ENCODE measurements around the gene SLCO4A1. TPM values are rescaled to one million over a fixed set of nuclear protein-coding genes. Genes with fewer than 3 reads are reported as not detected.

The SLCO4A1 gene
- total RNA-seq, 1 donor from 2014 or later, result 24.1 TPM

GRCh38 chr20:62652041-62652893 lies 10.0 kb downstream of the SLCO4A1 start:
- DNase-seq (ENCODE audit: low spot score), result peak; percentile 96

DNA sequence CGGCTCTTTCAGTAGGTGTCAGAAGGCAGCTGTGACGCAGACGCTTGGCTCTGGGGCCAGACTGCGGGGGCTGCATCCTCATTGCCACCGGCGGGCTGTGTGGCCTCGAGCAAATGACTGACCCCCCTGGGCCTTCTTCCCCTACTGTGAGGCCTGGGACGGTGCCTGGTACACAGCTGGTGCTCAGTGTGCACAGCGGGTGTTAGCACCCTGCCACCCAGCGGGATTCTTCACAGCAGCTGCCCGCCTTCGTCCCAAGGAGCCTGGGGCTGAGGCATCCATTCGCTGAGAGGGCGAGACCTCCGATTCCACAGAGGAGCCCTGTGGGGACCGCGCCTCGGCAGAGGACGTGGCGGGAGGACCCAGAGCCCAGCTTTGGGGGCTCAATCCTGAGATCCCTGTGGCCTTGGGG lies 10.6 kb downstream of the SLCO4A1 start:
- no peak for DNase-seq (ENCODE audit: low spot score)

DNA sequence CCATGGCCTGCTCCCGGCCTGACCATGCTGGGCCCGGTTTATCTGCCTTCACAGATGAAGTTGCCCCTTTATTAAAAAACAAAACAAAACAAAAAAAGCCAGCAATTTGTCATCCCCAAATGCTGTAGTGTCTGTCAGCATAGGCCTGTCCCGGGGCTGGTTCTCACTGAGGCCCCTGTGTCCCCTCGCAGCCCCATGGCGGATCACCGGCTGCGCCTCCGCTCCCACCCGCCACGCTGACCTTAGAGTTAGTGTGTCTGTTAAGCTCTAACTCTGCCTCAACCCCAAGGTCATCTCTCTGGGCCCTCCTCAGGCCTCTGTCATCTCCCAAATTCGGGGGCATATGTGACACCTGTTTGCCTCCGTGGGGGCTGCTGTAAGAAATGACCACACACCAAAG lies 11.1 kb downstream of the SLCO4A1 start:
- no peak for DNase-seq (ENCODE audit: low spot score)

- DNase-seq (ENCODE audit: low spot score), result no peak
Measured at GRCh38 chr20:62653951-62654685, 11.8 kb downstream of the SLCO4A1 start.

DNA sequence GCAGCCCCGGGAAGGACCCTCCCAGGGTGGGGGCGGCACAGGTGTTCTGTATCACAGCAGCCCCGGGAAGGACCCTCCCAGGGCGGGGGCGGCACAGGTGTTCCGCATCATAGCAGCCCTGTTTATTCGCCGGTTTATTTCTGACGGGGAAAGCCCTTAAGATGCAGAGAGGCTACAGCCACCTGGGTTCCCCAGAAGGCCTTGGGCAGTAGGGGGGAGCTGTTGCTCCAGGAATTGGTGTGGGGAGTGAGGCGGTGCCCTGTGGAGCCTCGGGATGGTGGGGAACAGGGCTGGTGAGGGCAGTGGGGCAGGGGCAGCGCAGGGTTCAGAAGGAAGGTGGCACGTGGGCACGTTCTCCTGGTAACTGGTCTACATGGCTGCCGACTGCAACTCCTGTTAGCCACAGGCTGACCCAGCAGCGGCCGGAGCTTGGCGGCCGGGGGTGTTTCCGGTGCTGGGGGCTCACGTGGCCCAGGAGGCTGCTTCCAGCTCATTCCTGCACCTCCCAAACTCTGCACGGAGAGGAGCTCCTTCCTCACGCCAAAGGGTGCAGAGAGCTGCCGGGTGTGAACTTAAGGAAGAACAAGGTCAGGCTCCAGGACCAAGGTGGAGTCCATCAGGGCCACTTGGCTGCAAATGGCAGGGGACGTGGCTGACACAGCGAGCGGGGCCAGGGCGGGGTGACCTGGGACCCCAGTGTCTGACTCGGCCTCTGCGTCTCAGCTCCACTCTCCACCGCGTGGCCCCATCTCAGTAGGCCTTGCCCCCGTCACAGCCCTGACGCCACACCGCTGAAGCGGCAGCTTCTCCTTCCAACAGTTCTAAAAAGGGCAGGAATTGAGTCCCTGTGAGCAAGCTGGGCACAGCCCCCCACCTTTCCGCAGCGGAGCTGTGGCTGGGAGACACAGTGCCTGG lies 13.2 kb downstream of the SLCO4A1 start:
- no peak for DNase-seq (ENCODE audit: low spot score)

- DNase-seq (ENCODE audit: low spot score), result peak; percentile 91
Measured at GRCh38 chr20:62656197-62656918, 14.1 kb downstream of the SLCO4A1 start.

DNA sequence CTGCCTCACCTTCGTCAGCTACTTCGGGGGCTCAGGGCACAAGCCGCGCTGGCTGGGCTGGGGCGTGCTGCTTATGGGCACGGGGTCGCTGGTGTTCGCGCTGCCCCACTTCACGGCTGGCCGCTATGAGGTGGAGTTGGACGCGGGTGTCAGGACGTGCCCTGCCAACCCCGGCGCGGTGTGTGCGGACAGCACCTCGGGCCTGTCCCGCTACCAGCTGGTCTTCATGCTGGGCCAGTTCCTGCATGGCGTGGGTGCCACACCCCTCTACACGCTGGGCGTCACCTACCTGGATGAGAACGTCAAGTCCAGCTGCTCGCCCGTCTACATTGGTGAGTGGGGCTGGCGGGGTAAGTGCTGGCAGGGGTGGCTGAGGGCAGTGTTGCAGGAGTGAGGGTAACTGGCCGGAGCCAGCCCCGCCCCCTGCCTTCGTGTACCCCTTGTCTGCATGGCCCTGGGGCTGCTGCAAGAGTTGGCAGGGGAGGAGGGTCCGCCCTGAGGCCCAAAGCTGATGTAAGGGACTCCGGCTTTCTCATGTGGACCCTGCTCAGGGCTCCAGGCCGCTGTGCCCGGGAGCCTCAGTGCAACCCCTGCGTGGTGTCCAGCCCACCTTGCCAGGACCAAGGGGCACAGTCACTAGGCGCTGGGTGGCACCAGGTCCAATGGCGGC lies 14.8 kb downstream of the SLCO4A1 start:
- DNase-seq (ENCODE audit: low spot score), result no peak

- DNase-seq (ENCODE audit: low spot score), result peak; percentile 58
Measured at GRCh38 chr20:62657589-62657942, 15.3 kb downstream of the SLCO4A1 start.

DNA sequence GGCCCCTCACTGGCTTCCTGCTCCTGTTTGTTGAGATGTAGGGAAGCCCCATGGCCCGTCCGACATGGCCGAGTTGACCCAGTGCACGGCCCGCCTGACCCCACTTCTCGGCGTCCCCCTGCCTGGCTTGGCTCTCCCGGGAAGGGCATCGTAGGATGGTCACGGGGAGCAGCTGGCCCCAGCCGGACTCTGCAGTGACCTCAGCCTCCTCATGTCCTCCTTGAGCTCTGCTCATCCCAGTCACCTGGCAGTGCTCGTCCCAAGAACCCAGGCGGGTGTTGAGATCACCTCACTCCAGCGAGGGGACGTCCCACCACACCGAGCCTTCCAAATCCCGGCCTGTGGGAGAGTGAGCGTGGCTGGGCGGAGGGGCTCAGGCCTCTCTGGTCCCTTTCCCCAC lies 15.7 kb downstream of the SLCO4A1 start:
- no peak for DNase-seq (ENCODE audit: low spot score)

- no peak for DNase-seq (ENCODE audit: low spot score)
Measured at GRCh38 chr20:62658593-62659178, 16.4 kb downstream of the SLCO4A1 start.

DNA sequence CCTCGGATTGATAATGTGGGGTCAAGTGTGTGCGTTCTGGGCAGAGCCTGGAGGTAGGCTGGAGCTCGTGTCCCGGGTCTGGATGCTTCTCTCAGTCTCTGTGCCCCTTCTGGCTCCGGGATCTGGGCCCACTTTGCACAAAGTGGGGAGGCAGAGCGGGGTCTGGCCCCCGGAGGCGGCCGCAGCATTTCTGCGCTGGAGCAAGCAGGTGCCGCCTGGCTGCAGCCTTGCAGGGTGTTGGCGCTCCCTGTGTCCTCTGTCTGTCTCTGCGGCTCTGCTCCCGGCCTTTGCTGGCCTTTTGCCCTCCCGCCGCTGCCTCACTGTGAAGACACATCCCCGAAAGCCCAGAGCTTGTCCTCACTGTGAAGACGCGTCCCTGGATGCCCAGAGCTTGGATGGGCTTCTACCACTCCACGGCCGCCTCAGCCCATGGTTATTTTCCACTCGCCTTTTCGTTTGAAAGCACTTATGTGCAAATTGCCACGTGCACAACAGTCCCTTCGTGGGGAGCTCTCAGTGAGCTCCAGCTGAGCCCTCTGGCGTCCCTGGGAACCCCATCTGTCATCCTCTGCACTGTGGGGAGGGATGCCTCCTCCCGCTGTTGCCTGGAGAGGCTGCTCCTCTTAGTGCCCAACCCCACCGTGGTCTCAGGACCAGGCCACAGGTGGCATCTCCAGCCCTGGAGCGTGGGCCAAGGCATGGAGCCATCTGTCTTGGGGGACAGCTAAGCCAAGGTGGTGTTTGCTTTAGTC lies 17.4 kb downstream of the SLCO4A1 start:
- no peak for DNase-seq (ENCODE audit: low spot score)

DNA sequence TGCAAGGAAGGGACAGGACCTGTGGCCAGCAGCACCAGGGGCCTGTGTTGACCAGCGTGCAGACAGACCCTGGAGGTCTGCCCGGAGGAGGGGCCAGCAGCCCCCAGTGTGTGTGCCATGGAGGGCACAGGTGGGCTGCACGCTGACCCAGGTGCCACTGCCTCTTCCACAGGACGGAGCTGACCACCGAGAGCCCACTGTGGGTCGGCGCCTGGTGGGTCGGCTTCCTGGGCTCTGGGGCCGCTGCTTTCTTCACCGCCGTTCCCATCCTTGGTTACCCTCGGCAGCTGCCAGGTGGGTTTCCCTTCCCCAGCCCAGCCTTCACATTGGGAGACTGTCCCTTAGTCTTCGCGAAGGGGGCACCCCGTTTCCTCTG lies 17.9 kb downstream of the SLCO4A1 start:
- DNase-seq (ENCODE audit: low spot score), result no peak

- DNase-seq (ENCODE audit: low spot score), result no peak
Measured at GRCh38 chr20:62660768-62661167, 18.5 kb downstream of the SLCO4A1 start.

GRCh38 chr20:62661647-62662046 lies 19.3 kb downstream of the SLCO4A1 start:
- DNase-seq (ENCODE audit: low spot score), result peak; percentile 47

DNA sequence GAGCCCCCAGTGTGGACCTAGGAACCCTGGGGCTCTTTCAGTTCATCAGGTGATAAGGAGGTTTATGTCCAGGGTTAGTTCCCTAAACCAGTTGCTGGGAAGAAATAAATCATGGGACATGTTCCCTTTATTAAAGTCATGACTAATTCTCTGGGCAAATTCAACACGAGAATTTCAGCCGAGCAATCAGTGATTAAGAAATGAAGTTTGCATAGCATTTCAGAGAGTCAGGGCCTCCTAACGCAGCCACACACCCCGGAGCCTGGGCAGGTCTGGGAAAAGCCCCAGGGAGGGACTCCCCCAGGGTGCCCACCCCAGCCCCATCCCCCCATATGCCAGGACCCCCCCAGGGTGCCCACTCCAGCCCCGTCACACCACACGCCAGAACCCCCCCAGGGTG lies 20.1 kb downstream of the SLCO4A1 start:
- DNase-seq (ENCODE audit: low spot score), result peak; percentile 42

- DNase-seq (ENCODE audit: low spot score), result no peak
Measured at GRCh38 chr20:62663145-62664018, 21.1 kb downstream of the SLCO4A1 start.

DNA sequence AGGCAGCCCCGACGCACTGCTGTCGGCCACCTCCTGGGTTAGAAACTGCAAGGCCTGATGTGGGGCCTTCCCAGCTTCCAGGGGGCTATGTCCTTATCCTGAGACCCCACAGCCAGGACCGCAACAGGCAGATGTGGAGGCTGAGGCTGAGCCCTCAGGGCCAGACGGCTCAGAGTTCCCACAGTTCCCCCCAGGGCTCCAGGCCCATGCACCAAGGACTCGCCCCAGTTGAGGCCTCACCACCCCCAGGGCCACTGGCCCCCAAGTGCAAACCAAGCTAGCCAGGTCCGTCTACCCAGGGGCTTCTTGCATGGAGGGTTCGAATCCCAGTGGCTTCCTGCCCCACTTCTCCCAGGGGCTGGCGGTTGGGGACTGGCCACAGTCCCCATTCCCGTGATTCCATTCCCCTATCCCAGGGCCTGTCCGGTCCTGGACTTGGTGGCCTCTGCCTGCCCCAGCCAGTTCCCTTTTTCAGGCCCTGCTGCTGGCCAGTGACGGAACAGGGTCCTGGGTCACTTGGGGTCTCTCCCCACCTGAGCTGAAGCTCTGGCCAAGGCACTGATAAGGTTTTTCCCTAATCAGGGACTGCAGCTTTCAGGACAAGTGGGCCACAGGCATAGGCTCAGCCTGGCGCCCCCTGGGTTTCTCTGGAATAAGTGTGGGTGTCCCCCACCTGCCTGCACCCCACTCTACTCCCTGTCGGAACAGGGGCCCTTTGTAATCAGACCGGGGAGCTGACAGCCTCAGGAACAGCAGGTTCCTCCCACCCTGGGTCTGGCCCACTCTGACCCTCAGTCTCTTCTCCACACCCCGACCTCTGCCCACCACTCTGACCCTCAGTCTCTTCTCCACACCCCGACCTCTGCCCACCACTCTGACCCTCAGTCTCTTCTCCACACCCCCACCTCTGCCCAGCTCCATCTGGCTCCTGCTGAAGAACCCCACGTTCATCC lies 22.0 kb downstream of the SLCO4A1 start:
- no peak for DNase-seq (ENCODE audit: low spot score)

Measured in umbilical cord (tissue), 2 donors.